Endothelial cell of umbilical vein (primary cell): ENCODE results near the gene C2orf68.

ENCODE experiments used
- POLR2A ChIP-seq: IDR thresholded peaks from 2 replicates; pipeline ENCODE4 v1.6.1; 2012; ENCODE audit warnings: low read depth, mild to moderate bottlenecking, control low read depth, low read length
- POLR2AphosphoS5 ChIP-seq: IDR thresholded peaks from 2 replicates; pipeline ENCODE4 v1.6.1; 2012; ENCODE audit warnings: low read depth, mild to moderate bottlenecking, control low read depth, low read length, moderate library complexity; ENCODE audit not compliant: insufficient read depth
- TF ChIP-seq, protein P1 (sequence below), 2 donors: IDR thresholded peaks; 1 replicate in 1 of 2; 2 replicates in 1 of 2; pipeline ENCODE4 v1.5.1; 2011; ENCODE audit warnings: low read length in 2 of 2, mild to moderate bottlenecking in 2 of 2, moderate library complexity in 2 of 2, control low read depth in 1 of 2, inconsistent platforms in 1 of 2, low read depth in 1 of 2; ENCODE audit not compliant: insufficient read depth in 1 of 2; ENCODE audit errors: extremely low read depth in 1 of 2

DNA sequence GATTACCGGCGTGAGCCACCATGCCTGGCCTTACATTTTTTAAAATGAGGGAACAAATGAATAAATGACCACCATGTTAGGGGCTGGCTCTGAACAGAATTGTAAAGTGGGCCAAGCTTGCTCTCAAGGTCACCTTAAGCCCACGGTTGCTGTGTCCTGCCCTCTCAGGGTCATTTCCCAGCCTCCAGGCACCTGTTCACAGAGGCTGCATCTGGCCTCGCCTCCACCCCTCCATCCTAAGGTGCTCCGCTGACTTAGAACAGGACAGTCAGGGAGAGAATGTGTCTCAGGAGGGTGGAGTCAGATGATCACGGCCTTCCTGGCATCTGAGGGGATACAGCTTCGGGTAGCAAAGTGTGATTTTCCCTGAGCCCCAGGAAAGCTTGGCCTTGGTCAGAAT lies 48.9 kb upstream of the C2orf68 start:
- TF ChIP-seq, protein P1, sequence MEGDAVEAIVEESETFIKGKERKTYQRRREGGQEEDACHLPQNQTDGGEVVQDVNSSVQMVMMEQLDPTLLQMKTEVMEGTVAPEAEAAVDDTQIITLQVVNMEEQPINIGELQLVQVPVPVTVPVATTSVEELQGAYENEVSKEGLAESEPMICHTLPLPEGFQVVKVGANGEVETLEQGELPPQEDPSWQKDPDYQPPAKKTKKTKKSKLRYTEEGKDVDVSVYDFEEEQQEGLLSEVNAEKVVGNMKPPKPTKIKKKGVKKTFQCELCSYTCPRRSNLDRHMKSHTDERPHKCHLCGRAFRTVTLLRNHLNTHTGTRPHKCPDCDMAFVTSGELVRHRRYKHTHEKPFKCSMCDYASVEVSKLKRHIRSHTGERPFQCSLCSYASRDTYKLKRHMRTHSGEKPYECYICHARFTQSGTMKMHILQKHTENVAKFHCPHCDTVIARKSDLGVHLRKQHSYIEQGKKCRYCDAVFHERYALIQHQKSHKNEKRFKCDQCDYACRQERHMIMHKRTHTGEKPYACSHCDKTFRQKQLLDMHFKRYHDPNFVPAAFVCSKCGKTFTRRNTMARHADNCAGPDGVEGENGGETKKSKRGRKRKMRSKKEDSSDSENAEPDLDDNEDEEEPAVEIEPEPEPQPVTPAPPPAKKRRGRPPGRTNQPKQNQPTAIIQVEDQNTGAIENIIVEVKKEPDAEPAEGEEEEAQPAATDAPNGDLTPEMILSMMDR (IDR thresholded peaks at IDR 0.05; ENCODE audit: extremely low read depth in 1 of 2, insufficient read depth in 1 of 2, low read depth in 1 of 2, low read length in 2 of 2), result no peak
- no peak for TF ChIP-seq POLR2A
- no peak for TF ChIP-seq POLR2AphosphoS5
